ENCODE data around the gene PRKCA.

Gene PRKCA

DNA sequence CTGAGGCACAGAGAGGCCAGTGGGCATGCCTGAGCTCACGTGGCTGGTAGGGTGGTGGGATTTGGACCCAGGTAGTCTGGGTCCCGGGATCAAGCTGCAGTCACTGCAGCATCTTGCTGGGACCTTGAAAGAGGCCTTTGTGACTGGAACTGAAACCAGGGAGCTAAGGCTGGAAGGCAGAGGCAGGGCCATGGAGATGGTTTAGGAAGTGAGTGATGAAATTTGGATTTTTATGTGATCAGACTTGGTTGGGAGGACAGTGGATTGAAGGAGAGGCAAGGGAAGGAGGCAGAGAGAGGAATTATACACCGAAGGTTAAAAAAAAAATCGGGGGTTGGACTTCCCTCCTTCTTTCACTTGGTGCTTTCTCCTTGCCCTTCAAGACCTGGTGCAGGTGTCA is 277.1 kb downstream of the PRKCA start:
- DNase-seq (ENCODE audit: low read depth): no peak
- H3K4me3 ChIP-seq (ENCODE audit: low read length): no peak overlapping the region
- TF ChIP-seq, protein P1, sequence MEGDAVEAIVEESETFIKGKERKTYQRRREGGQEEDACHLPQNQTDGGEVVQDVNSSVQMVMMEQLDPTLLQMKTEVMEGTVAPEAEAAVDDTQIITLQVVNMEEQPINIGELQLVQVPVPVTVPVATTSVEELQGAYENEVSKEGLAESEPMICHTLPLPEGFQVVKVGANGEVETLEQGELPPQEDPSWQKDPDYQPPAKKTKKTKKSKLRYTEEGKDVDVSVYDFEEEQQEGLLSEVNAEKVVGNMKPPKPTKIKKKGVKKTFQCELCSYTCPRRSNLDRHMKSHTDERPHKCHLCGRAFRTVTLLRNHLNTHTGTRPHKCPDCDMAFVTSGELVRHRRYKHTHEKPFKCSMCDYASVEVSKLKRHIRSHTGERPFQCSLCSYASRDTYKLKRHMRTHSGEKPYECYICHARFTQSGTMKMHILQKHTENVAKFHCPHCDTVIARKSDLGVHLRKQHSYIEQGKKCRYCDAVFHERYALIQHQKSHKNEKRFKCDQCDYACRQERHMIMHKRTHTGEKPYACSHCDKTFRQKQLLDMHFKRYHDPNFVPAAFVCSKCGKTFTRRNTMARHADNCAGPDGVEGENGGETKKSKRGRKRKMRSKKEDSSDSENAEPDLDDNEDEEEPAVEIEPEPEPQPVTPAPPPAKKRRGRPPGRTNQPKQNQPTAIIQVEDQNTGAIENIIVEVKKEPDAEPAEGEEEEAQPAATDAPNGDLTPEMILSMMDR (conservative IDR thresholded peaks at IDR 0.05; ENCODE audit: low read depth, low read length): no peak

DNA sequence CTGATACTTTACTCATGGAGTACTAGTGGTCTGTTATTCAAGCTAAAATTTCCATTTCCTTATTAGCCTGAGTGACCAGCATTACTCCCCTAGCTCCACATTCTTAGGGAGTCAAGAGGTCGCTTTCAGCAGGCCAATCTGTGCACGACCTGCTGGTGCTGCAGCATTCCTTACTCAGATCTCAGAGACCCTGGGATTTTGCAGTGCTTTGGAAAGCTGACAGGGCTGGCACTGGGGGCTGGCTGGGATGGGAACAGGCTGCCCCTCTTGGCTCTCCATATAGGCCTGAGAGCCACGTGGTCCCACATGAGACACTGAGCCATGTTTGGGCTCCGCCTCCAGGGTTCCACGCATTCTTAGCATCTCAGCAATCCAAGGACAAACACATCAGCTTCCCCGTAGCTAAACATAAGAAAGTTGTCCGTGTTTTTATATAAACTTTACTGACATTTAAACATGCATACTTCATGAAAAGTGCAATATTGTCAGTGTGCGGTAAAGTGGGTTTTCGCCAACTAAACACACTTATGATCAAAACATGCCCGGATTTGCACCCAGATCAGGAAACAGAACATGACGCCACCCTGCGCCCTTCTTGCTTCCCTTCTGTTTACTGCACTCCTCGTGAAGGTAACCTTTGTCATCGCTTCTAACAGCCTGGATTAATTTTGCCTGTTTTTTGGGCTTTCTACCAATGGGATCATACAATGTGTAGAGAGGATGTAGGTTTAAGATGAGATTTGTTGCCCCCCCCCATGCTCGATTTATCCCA is 278.0 kb downstream of the PRKCA start:
- peak; percentile 90 for DNase-seq (ENCODE audit: low read depth)

DNA sequence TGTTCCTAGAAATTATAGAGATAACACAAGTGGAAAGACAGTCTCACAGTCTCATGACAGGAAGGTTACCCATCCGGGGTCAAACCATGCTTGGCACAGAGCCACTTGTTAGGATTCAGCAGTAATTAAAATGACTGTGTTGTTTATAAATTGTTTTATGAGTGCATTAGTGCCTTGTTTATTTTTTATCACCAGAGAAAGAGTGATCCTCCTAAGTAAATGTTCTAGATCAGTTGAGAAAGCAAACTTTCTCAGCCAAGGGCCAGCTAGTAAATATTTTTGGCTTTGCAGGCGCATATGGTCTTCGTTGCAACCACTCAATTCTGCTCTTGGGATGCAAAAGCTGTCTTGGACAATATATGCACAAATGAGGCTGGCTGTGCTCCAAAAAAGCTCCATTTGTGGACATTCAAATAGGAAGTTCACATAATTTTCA is 278.6 kb downstream of the PRKCA start:
- DNase-seq (ENCODE audit: low read depth): no peak
- H3K4me3 ChIP-seq (ENCODE audit: low read length): no peak overlapping the region
- TF ChIP-seq, protein P1 (conservative IDR thresholded peaks at IDR 0.05; ENCODE audit: low read depth, low read length): no peak

More for the DNA sequence above, 278.0 kb downstream of the PRKCA start:
- TF ChIP-seq, protein P1 (conservative IDR thresholded peaks at IDR 0.05; ENCODE audit: low read depth, low read length): no peak
- no peak overlapping the region for H3K4me3 ChIP-seq (ENCODE audit: low read length)

DNA sequence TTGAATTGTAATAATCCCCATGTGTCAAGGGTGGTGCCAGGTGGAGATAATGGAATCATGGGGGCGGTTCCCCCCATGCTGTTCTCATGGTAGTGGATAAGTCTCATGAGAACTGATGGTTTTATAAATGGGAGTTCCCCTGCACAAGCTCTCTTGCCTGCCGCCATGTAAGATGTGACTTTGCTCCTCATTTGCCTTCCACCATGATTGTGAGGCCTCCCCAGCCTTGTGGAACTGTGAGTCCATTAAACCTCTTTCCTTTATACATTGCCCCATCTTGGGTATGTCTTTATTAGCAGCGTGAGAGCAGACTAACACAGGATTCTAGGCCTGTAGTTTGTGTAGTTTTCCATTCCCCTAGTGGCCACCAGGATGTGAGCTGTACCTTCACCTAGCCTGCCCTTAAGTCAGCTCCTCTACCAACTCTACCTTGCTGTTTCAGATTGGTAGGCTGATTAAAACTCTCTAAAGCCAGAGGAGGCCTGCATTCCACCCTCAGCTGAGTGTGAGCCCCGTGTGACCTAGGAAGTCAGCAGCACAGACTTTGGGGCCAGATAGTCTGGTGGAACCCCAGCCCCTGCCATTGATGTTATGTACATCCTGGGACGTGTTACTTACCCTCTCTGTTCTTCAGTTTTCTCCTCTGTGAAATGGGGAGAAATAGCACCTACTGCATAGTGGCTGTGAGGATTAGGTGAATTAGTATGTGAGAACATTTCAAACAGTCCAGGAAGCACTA is 280.1 kb downstream of the PRKCA start:
- TF ChIP-seq, protein P1 (conservative IDR thresholded peaks at IDR 0.05; ENCODE audit: low read depth, low read length): peak; percentile 15
- DNase-seq (ENCODE audit: low read depth): no peak
- no peak overlapping the region for H3K4me3 ChIP-seq (ENCODE audit: low read length)

DNA sequence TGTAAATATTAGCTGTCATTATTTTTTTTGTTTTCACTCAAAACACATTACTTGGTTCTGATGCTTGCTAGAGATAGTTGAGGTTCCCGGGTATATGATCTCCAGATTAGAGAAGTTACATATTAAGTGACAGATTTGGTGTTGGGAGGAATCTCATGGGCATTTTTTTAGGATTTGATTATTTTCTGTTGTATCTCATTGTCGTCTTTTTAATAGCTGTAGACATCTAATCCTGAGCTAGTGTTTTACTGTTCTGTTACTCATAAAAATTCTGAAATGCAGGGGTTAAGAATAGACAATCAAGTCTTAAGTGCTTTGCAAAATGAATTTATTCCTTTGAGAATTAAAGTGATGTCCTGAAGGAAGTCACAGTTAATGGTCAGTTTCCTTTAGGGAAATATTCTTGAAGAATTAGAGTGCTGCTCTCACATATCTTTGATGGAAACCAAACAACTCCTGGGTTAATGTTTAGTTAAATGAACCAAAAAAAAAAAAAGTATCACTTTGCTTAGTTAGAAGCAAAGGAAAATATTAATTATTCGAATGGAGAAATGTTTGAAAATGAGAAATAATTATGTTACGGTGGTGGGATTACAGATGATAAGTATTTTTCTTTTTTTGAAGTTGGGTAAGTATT is 280.8 kb downstream of the PRKCA start:
- no peak overlapping the region for H3K4me3 ChIP-seq (ENCODE audit: low read length)
- TF ChIP-seq, protein P1 (conservative IDR thresholded peaks at IDR 0.05; ENCODE audit: low read depth, low read length): no peak
- no peak for DNase-seq (ENCODE audit: low read depth)

DNA sequence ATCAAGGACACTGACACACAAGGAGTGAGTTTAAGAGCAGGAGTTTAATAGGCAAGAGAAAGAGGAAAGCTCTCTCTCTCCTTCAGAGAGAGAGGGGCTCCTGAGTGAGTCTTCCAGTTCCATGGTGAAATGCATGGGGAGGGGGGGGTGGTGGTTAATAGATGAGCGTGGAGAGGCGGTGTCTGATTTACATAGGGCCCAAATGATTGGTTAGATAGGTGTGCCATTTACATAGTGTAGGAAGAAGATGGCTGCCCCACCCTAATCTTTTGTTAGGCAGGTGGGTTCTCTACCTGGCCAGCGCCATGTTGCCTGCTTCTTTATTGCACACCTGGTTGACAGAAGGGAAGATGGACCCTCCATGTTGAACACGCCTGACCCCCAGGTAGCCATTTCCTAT is 282.5 kb downstream of the PRKCA start:
- TF ChIP-seq, protein P1 (conservative IDR thresholded peaks at IDR 0.05; ENCODE audit: low read depth, low read length): no peak
- H3K4me3 ChIP-seq (ENCODE audit: low read length): no peak overlapping the region
- no peak for DNase-seq (ENCODE audit: low read depth)

Data from retinal pigment epithelial cell (primary cell).